ENCODE results near the gene PHAF1. TPM values are rescaled to one million over a fixed set of nuclear protein-coding genes. Genes with fewer than 3 reads are reported as not detected.
A peak's percentile ranks its signal among the peaks of the same experiment; 100 is the strongest.

PHAF1 gene
- total RNA-seq, 4 donors from 2014 or later = 11.4 to 30.6 (median 20.4) TPM

DNA sequence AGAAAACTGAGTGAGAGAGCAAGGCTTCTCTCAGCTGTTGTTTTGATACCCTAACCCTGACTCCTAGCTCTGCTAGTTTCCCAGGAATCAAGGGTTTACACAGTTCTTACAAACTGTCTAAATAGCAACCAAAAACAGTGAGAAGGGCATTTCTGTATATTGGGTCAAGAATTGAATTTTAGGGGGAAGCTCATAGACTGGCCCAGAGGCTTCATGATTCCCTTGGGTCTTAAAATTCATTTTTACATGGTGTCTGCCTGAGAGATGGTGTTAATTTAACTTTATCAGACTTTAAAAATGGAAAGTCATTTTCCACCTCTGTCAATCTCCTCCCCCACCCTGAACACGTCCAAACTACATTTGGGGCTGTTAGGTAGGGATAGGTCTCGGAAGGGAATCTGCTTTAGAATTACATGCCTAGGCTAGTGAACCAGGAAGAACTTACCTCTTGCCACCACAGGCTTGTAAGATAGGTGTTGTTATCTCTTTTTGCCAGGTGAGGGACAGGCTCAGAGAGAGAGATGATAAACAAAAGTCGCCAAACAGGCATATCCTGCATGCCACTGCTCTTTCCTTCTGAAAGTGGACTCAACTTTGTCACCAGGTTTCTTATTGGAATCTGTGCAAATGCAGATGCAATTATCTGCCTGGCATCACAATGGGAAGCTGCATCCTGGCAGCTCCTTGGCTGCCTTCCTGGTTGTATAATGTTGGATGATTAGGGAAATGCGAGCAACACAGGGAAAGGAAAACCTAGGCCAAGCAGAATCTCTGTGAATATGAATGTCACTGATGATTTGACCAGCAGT is 3.1 kb downstream of the PHAF1 start:
- H3K27ac ChIP-seq = no peak overlapping the region
- no peak overlapping the region for H3K4me3 ChIP-seq
- peaks cover 0 to 5% (median 0%) of the 10 kb centered on the region in 3 donors for H3K36me3 ChIP-seq
- peaks cover 0 to 26% (median 15%) of the 10 kb centered on the region in 4 donors for H3K4me1 ChIP-seq
- no peak for DNase-seq
- no peaks in the 10 kb centered on the region for H3K9me3 ChIP-seq
- no peak for TF ChIP-seq POLR2A (IDR thresholded peaks at IDR 0.05)
- TF ChIP-seq, protein P1, sequence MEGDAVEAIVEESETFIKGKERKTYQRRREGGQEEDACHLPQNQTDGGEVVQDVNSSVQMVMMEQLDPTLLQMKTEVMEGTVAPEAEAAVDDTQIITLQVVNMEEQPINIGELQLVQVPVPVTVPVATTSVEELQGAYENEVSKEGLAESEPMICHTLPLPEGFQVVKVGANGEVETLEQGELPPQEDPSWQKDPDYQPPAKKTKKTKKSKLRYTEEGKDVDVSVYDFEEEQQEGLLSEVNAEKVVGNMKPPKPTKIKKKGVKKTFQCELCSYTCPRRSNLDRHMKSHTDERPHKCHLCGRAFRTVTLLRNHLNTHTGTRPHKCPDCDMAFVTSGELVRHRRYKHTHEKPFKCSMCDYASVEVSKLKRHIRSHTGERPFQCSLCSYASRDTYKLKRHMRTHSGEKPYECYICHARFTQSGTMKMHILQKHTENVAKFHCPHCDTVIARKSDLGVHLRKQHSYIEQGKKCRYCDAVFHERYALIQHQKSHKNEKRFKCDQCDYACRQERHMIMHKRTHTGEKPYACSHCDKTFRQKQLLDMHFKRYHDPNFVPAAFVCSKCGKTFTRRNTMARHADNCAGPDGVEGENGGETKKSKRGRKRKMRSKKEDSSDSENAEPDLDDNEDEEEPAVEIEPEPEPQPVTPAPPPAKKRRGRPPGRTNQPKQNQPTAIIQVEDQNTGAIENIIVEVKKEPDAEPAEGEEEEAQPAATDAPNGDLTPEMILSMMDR (IDR thresholded peaks at IDR 0.05) = peak in 1 of 6 experiments; percentile 8
- H3K27me3 ChIP-seq = no peaks in the 10 kb centered on the region

DNA sequence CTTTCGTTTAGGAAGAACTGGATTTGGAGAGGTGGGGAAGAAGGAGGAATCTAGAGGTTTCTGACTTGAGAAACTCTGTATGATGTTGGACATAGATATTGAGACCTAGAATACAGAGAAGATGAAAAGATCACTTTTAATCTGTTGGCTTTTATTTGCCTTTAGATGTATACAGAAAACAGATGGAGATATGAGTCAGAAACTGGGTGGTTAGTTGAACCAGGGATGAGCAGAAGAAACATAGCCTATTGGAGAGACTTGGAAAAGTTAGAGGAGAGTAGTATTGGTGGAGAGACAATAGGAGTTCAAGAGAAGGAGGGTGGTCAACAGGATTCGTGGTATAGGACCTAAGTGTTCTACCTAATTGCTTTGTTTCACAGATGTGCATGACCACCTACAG is 5.1 kb downstream of the PHAF1 start:
- peaks cover 0 to 26% (median 15%) of the 10 kb centered on the region in 4 donors for H3K4me1 ChIP-seq
- no peak for DNase-seq
- TF ChIP-seq, protein P1 (IDR thresholded peaks at IDR 0.05) = no peak
- TF ChIP-seq POLR2A (IDR thresholded peaks at IDR 0.05) = no peak
- no peaks in the 10 kb centered on the region for H3K27me3 ChIP-seq
- H3K4me3 ChIP-seq = no peak overlapping the region
- no peak overlapping the region for H3K27ac ChIP-seq
- peaks cover 0 to 10% (median 0%) of the 10 kb centered on the region in 3 donors for H3K36me3 ChIP-seq
- H3K9me3 ChIP-seq = no peaks in the 10 kb centered on the region

DNA sequence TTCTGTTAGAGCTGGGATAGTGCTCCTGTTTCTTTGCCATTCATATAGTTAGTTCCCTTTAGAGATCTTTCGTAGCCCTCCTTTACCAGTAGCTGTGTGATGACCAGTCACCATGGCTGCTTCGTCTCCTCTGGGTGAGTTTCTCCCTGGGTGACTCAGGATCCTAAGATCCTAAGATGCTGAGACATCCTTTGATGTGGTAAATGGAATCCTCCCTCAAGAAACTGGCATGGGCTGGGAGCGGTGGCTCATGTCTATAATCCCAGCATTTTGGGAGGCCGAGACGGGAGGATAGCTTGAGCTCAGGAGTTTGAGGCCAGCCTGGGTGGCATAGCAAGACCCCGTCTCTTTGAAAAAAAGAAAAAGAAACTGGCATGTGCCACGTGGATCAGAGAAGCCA is 5.9 kb downstream of the PHAF1 start:
- Histone ChIP-seq H3K9me3 (no peaks in the 10 kb centered on the region), H3K27me3 (no peaks in the 10 kb centered on the region), H3K27ac (no peak overlapping the region), H3K4me3 (no peak overlapping the region), H3K4me1 (peaks cover 0 to 23% (median 9%) of the 10 kb centered on the region in 4 donors), H3K36me3 (peaks cover 0 to 18% (median 0%) of the 10 kb centered on the region in 3 donors)
- no peak for DNase-seq
- TF ChIP-seq, protein P1 (IDR thresholded peaks at IDR 0.05) = no peak
- no peak for TF ChIP-seq POLR2A (IDR thresholded peaks at IDR 0.05)

DNA sequence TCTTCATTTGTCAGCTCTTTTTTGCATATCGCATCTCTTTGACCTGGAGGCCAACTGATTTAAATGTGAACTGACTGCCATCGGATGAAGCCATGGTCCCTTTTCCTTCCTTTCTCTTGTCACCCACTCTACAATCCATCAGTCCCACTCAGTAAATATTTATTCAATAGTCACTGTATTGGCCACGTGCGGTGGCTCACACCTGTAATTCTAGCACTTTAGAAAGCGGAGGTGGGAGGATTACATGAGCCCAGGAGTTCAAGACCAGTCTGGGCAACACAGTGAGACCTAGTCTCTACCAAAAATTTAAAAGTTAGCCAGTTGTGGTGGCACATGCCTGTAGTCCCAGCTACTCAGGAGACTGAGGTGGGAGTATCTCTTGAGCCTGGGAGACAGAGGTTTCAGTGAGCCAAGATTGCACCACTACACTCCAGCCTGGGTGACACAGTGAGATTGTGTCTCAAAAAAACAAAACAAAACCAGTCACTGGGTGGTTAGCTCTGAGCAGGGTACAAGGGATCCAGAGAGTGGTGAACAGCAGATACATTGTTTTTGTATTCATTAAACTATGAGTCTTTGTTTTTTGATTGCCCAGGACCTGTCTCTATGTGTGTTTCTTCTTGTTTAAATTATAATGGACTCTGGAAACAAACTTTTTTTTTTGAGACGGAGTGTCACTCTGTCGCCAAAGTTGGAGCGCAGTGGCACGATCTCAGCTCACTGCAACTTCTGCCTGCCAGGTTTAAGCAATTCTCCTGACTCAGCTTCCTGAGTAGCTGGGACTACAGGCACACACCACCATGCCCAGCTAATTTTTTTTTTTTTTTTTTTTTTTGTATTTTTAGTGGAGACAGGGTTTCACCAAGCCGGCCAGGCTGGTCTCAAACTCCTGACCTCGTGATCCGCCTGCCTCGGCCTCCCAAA is 6.9 kb downstream of the PHAF1 start:
- Histone ChIP-seq H3K36me3 (peaks cover 0 to 29% (median 0%) of the 10 kb centered on the region in 3 donors), H3K4me1 (peaks cover 0 to 12% (median under 1%) of the 10 kb centered on the region in 4 donors), H3K4me3 (no peak overlapping the region), H3K27ac (no peak overlapping the region), H3K27me3 (no peaks in the 10 kb centered on the region), H3K9me3 (no peaks in the 10 kb centered on the region)
- DNase-seq = no peak
- TF ChIP-seq POLR2A (IDR thresholded peaks at IDR 0.05) = no peak
- TF ChIP-seq, protein P1 (IDR thresholded peaks at IDR 0.05) = no peak

DNA sequence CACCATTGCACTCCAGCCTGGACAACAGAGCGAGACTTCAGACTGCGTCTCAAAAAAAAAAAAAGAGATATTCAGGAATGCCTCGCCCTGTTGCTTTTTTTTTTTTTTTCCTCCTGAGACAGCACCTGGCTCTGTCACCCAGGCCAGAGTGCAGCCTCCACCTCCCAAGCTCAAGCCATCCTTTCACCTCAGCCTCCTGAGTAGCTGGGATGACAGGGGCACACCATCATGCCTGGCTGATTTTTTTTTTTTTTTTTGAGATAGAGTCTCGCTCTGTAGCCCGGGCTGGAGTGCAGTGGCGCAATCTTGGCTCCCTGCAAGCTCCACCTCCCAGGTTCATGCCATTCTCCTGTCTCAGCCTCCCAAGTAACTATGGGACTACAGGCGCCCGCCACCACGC is 8.0 kb downstream of the PHAF1 start:
- DNase-seq = no peak
- H3K9me3 ChIP-seq = no peaks in the 10 kb centered on the region
- H3K4me1 ChIP-seq = peaks cover 0 to 6% (median 0%) of the 10 kb centered on the region in 4 donors
- no peaks in the 10 kb centered on the region for H3K27me3 ChIP-seq
- H3K4me3 ChIP-seq = no peak overlapping the region
- TF ChIP-seq POLR2A (IDR thresholded peaks at IDR 0.05) = no peak
- TF ChIP-seq, protein P1 (IDR thresholded peaks at IDR 0.05) = no peak
- no peak overlapping the region for H3K27ac ChIP-seq
- peaks cover 0 to 39% (median 0%) of the 10 kb centered on the region in 3 donors for H3K36me3 ChIP-seq

Data from Peyer's patch (tissue), 4 donors.